Natural killer cell (primary cell): ENCODE results near the gene TBCA. TPM values are rescaled to one million over a fixed set of nuclear protein-coding genes. Genes with fewer than 3 reads are reported as not detected.
"Not testable (repeated sequence)": the region's sequence is repeated elsewhere in the genome, so short reads cannot be mapped to it uniquely, and the experiment has no call there.

Experiments
- ATAC-seq, 3 donors: fragments of 150-1000 bp in 2 of 3; fragments of 200-7000 bp in 1 of 3; cut with Tn5 transposase; 1 replicate in 1 of 3; 2 replicates in 2 of 3; pipeline ENCODE4 v1.10.0; 2021; ENCODE audit warnings: mild to moderate bottlenecking in 2 of 3, moderate library complexity in 2 of 3
- DNase-seq, 2 donors: peaks; one replicate each; pipeline versions ENCODE4 v3.0.0 to v3.0.0-alpha.2; 2013 to 2021; ENCODE audit warnings: mixed read lengths in 1 of 2
- H3K27ac ChIP-seq: one replicate; pipeline ENCODE4 v1.5.1; 2013; ENCODE audit warnings: mild to moderate bottlenecking, low read length
- H3K27me3 ChIP-seq: one replicate; pipeline ENCODE4 v1.6.1; 2013; ENCODE audit warnings: low read length; ENCODE audit not compliant: control insufficient read depth, insufficient read depth
- H3K36me3 ChIP-seq: one replicate; pipeline ENCODE4 v1.6.1; 2013; ENCODE audit warnings: low read length; ENCODE audit not compliant: control insufficient read depth, insufficient read depth
- H3K4me1 ChIP-seq: one replicate; pipeline ENCODE4 v1.6.1; 2013; ENCODE audit warnings: low read length; ENCODE audit not compliant: control insufficient read depth, insufficient read depth
- H3K4me3 ChIP-seq: one replicate; pipeline ENCODE4 v1.5.1; 2013; ENCODE audit warnings: low read length
- H3K9me3 ChIP-seq: one replicate; pipeline ENCODE4 v1.6.1; 2013; ENCODE audit warnings: low read length; ENCODE audit not compliant: control insufficient read depth, insufficient read depth
- H3K27ac Mint-ChIP-seq, 2 donors: one replicate each; pipeline ENCODE4 v1.8.0; 2022; ENCODE audit warnings: mild to moderate bottlenecking in 2 of 2, mixed read lengths in 2 of 2, moderate library complexity in 1 of 2
- H3K27me3 Mint-ChIP-seq, 2 donors: one replicate each; pipeline ENCODE4 v1.8.0; 2022; ENCODE audit warnings: low read depth in 2 of 2, mixed read lengths in 2 of 2
- H3K36me3 Mint-ChIP-seq: one replicate; pipeline ENCODE4 v1.8.0; 2022; ENCODE audit warnings: mixed read lengths
- H3K4me1 Mint-ChIP-seq, 2 donors: one replicate each; pipeline ENCODE4 v1.8.0; 2022; ENCODE audit warnings: mixed read lengths in 2 of 2
- H3K4me3 Mint-ChIP-seq: one replicate; pipeline ENCODE4 v1.8.0; 2022; ENCODE audit warnings: mild to moderate bottlenecking, moderate library complexity, mixed read lengths
- H3K9me3 Mint-ChIP-seq, 2 donors: one replicate each; pipeline ENCODE4 v1.8.0; 2022; ENCODE audit warnings: mixed read lengths in 2 of 2
- WGBS: methylation state at CpG from one replicate; pipeline ENCODE4 v1.1.7; 2013; ENCODE audit warnings: missing lambda C conversion rate; ENCODE audit not compliant: insufficient coverage; 5-methylcytosine and 5-hydroxymethylcytosine counted together
- intact Hi-C: fragments of 100-400 bp; cut with micrococcal nuclease; formaldehyde crosslinking; loops from one replicate; pipeline ENCODE4 v1.14.2; 2022
- total RNA-seq, 4 donors: library from RNA; stranded (reverse); fragments of 120-200 nt in 1 of 4; gene quantifications; one replicate each; pipeline versions ENCODE4 v1.2.3 to v1.2.4, GENCODE V29; 2013 to 2022
- TF ChIP-seq, protein P1 (sequence below): fragments of 200-600 bp; IDR thresholded peaks from one replicate; pipeline ENCODE4 v1.8.0; 2022; ENCODE audit warnings: antibody characterized with exemption

Gene TBCA
- total RNA-seq, 3 donors from 2014 or later (not counting 1 experiment from before 2014, with no cell fraction given): 65.0 to 72.3 (median 70.7) TPM

DNA sequence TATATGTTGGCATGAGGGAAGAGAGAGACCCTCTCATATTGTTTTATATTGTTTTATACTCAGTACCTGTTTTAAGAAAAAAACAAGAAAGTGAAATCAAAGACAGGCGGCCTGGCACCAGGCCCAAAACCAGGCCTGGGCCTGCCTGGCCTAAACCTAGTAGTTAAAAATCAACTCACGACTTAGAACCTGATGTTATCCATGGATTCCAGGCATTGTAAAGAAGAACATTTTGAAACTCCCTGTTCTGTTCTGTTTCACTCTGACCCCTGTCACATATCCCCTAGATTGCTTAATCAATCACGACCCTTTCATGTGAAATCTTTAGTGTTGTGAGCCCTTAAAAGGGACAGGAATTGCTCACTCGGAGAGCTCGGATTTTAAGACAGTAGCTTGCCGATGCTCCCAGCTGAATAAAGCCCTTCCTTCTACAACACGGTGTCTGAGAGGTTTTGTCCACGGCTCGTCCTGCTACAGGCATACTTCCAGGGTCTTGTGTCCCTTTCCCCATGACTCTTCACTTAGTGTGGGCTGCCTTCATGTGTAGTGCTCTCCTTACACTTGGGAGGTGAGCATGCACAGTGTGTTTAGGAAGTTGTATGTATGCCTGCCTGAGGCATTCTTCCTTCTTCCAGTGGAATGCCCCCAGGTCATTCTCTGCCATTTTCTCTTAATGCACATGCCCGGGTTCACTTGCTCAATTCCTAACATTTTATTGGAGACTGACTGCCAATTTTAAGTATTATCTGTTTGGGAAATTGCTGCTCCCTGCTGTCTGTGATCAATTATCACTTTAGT lies 17.8 kb downstream of the TBCA start:
- H3K4me1 Mint-ChIP-seq: peaks cover 42 to 45% of the 10 kb centered on the region in 2 donors
- Histone ChIP-seq H3K27ac (no peak overlapping the region), H3K27me3 (no peaks in the 10 kb centered on the region), H3K36me3 (peaks cover 2% of the 10 kb centered on the region), H3K4me1 (no peaks in the 10 kb centered on the region), H3K4me3 (no peak overlapping the region), H3K9me3 (no peaks in the 10 kb centered on the region)
- DNase-seq (no peak), ATAC-seq (no peak)
- H3K27me3 Mint-ChIP-seq: no peaks in the 10 kb centered on the region
- 95% methylated on average over 10 of the region's 10 CpGs for WGBS
- peak overlapping the region in 1 of 2 donors; percentile 15 for H3K27ac Mint-ChIP-seq
- H3K9me3 Mint-ChIP-seq: no peaks in the 10 kb centered on the region
- intact Hi-C loops: no loop called here
- H3K36me3 Mint-ChIP-seq: no peaks in the 10 kb centered on the region
- TF ChIP-seq, protein P1, sequence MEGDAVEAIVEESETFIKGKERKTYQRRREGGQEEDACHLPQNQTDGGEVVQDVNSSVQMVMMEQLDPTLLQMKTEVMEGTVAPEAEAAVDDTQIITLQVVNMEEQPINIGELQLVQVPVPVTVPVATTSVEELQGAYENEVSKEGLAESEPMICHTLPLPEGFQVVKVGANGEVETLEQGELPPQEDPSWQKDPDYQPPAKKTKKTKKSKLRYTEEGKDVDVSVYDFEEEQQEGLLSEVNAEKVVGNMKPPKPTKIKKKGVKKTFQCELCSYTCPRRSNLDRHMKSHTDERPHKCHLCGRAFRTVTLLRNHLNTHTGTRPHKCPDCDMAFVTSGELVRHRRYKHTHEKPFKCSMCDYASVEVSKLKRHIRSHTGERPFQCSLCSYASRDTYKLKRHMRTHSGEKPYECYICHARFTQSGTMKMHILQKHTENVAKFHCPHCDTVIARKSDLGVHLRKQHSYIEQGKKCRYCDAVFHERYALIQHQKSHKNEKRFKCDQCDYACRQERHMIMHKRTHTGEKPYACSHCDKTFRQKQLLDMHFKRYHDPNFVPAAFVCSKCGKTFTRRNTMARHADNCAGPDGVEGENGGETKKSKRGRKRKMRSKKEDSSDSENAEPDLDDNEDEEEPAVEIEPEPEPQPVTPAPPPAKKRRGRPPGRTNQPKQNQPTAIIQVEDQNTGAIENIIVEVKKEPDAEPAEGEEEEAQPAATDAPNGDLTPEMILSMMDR: no peak
- no peak overlapping the region for H3K4me3 Mint-ChIP-seq

DNA sequence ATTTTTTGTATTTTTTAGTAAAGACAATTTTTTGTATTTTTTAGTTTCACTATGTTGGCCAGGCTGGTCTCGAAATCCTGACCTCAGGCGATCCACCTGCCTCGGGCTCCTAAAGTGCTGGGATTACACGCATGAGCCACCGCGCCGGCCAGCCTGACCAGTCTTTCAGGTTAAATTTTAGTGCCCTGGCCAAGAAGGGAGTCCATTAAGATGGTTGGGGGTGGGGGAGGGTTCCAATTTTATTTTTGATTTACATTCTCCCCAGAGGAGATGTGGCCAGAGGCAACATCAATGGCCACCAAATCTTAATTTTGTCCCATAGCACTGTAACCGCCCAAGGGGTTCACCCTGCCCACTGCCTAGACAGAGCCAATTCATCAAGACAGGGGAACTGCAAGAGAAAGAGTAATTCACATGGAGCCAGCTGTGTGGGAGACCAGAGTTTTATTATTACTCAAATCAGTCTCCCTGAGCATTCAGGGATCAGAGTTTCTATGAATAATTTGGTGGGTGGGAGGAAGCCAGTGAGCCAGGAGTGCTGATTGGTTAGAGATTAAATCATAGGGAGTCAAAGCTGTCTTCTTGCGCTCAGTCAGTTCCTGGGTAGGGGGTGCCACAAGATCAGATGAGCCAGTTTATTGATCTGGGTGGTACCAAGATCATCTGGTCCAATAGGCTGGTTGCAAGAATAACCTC lies 24.7 kb downstream of the TBCA start:
- ATAC-seq: no peak
- Histone ChIP-seq H3K27ac (no peak overlapping the region), H3K36me3 (no peaks in the 10 kb centered on the region), H3K9me3 (no peaks in the 10 kb centered on the region), H3K4me3 (no peak overlapping the region), H3K27me3 (no peaks in the 10 kb centered on the region), H3K4me1 (no peaks in the 10 kb centered on the region)
- Mint-ChIP-seq H3K36me3 (no peaks in the 10 kb centered on the region), H3K4me3 (no peak overlapping the region), H3K9me3 (no peaks in the 10 kb centered on the region), H3K27me3 (no peaks in the 10 kb centered on the region), H3K27ac (no peak overlapping the region), H3K4me1 (peaks cover 33 to 46% of the 10 kb centered on the region in 2 donors)
- TF ChIP-seq, protein P1: no peak
- intact Hi-C loops: no loop called here
- DNase-seq: no peak
- 97% methylated on average over 9 of the region's 9 CpGs for WGBS

DNA sequence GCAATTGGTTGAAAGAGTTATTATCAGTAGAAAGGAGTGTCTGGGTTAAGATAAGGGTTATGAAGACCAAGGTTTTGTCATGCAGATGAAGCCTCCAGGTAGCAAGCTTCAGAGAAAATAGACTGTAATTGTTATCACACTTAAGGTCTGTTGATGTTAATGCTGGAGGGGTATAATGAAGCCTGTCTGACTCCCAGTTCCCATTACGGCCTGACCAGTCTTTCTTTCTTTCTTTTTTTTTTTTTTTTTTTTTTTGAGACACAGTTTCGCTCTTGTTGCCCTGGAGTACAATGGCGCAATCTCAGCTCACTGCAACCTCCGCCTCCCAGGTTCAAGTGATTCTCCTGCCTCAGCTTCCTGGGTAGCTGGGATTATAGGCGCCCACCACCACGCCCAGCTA lies 25.2 kb downstream of the TBCA start:
- H3K27ac Mint-ChIP-seq, DNase-seq, H3K27me3 ChIP-seq, intact Hi-C loops, H3K9me3 Mint-ChIP-seq, ATAC-seq, H3K4me1 ChIP-seq, H3K36me3 ChIP-seq, H3K9me3 ChIP-seq, H3K36me3 Mint-ChIP-seq, H3K27me3 Mint-ChIP-seq, H3K4me3 ChIP-seq, H3K27ac ChIP-seq, H3K4me3 Mint-ChIP-seq: not testable (repeated sequence)
- 98% methylated on average over 6 of the region's 6 CpGs for WGBS
- H3K4me1 Mint-ChIP-seq: peaks cover 28 to 41% of the 10 kb centered on the region in 2 donors

DNA sequence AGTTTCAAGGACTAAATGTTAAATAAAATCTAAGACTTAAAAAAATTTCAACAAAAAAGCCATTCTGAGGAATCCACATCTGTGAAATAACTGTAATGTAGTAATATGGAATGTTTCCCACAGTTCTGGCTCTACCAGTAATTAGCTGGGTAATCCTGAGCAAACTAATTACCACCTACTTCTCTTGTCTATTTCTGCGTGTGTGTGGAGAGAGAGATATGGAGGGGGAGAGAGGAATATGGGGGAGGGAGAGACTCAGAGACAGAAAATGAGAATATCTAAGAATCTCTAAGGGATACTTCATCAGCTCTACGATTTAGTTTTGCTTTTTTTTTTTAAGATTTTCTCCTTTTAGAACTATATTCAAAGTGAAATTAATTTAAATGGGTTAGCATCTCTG lies 28.0 kb downstream of the TBCA start:
- H3K4me1 Mint-ChIP-seq: peaks cover 37% of the 10 kb centered on the region in 2 donors
- TF ChIP-seq, protein P1: no peak
- no peaks in the 10 kb centered on the region for H3K4me1 ChIP-seq
- H3K4me3 Mint-ChIP-seq: no peak overlapping the region
- H3K36me3 ChIP-seq: peaks cover 2% of the 10 kb centered on the region
- WGBS: 100% methylated on average over 1 of the region's 2 CpGs
- ATAC-seq: no peak
- H3K27ac ChIP-seq: no peak overlapping the region
- DNase-seq: no peak
- H3K27me3 ChIP-seq: no peaks in the 10 kb centered on the region
- H3K27me3 Mint-ChIP-seq: no peaks in the 10 kb centered on the region
- no peak overlapping the region for H3K4me3 ChIP-seq
- intact Hi-C loops: no loop called here
- peak overlapping the region; percentile 43 to 53 for H3K27ac Mint-ChIP-seq
- H3K9me3 Mint-ChIP-seq: no peaks in the 10 kb centered on the region
- no peaks in the 10 kb centered on the region for H3K9me3 ChIP-seq
- H3K36me3 Mint-ChIP-seq: no peaks in the 10 kb centered on the region
